Right lobe of liver (tissue), 6 donors: Measurements from ENCODE around the gene PDK1. TPM values are rescaled to one million over a fixed set of nuclear protein-coding genes. Genes with fewer than 3 reads are reported as not detected.
"Not testable (repeated sequence)": the region's sequence is repeated elsewhere in the genome, so short reads cannot be mapped to it uniquely, and the experiment has no call there.

Experiments
- ATAC-seq, 4 donors: fragments of 200-7000 bp; cut with Tn5 transposase; one replicate each; pipeline ENCODE4 v1.9.1; 2020; ENCODE audit warnings: mild to moderate bottlenecking in 4 of 4, moderate library complexity in 4 of 4
- DNase-seq, 3 donors: peaks; one replicate each; pipeline ENCODE4 v3.0.0-alpha.2; 2020
- H3K27ac ChIP-seq, 3 donors: fragments of 200-600 bp; one replicate each; pipeline ENCODE4 v1.8.0; 2022
- H3K27me3 ChIP-seq, 2 donors: fragments of 200-600 bp; one replicate each; pipeline ENCODE4 v1.8.0; 2022
- H3K36me3 ChIP-seq, 4 donors: fragments of 200-600 bp; sonication (generic) in 1 of 4; one replicate each; pipeline versions ENCODE4 v1.5.1 to v1.8.0; 2017 to 2022; ENCODE audit warnings: control low read depth in 1 of 4
- H3K4me1 ChIP-seq, 4 donors: fragments of 200-600 bp; sonication (generic) in 1 of 4; one replicate each; pipeline versions ENCODE4 v1.5.1 to v1.8.0; 2017 to 2022; ENCODE audit warnings: control low read depth in 1 of 4
- H3K4me3 ChIP-seq, 3 donors: fragments of 200-600 bp; one replicate each; pipeline ENCODE4 v1.8.0; 2022
- H3K9me3 ChIP-seq, 4 donors: fragments of 200-600 bp; sonication (generic) in 1 of 4; one replicate each; pipeline versions ENCODE4 v1.5.1 to v1.8.0; 2017 to 2022; ENCODE audit warnings: control low read depth in 1 of 4
- CTCF ChIP-seq, 4 donors: fragments of 200-600 bp in 3 of 4; fragments of 450-650 bp in 1 of 4; IDR thresholded peaks; one replicate each; pipeline versions ENCODE4 v1.5.1 to v1.8.0; 2016 to 2022; ENCODE audit warnings: antibody characterized with exemption in 4 of 4, mild to moderate bottlenecking in 2 of 4
- POLR2A ChIP-seq: fragments of 450-650 bp; IDR thresholded peaks from one replicate; pipeline ENCODE4 v1.6.1; 2017; ENCODE audit warnings: antibody characterized with exemption, mild to moderate bottlenecking
- WGBS: methylation state at CpG from one replicate; pipeline ENCODE4 v1.1.6; 2018; ENCODE audit warnings: low coverage, low lambda C conversion rate; ENCODE audit not compliant: insufficient coverage; ENCODE audit errors: missing lambda C conversion rate; 5-methylcytosine and 5-hydroxymethylcytosine counted together
- intact Hi-C, 2 donors: fragments of 100-400 bp; cut with DNase I; formaldehyde crosslinking; loops; one replicate each; pipeline versions ENCODE4 v1.11.2 to v1.14.1; 2022
- total RNA-seq, 6 experiments: library from RNA; depleted of rRNA in 2 of 6; stranded (reverse); fragments of >200 nt in 2 of 6; fragmentation: NEBNext Ultra II Directional in 3 of 6; extraction: Animal tissue kit (Norgen Biotek cat#: 25700) in 3 of 6; gene quantifications; one replicate each; pipeline versions ENCODE4 v1.1.0 to v1.2.4, GENCODE V29; 2016 to 2023
- donor health status: DM: no; HTN: yes; CAD: no.
- donor health status: DM: no; HTN: no; CAD: no.
- donor health status: DM: no; HTN: no; CAD: no.
- donor health status: DM: no; HTN: yes; CAD: no.
- donor health status: DM: no; HTN: yes; CAD: no.

Gene PDK1
- total RNA-seq, 6 experiments from 2014 or later: 5.0 to 34.1 (median 9.6) TPM

GRCh38 chr2:172588931-172589330 is 33.0 kb downstream of the PDK1 start:
- no peak overlapping the region for H3K27ac ChIP-seq
- ATAC-seq (peak in 1 of 4 donors; percentile 43), DNase-seq (no peak)
- no peaks in the 10 kb centered on the region for H3K9me3 ChIP-seq
- H3K36me3 ChIP-seq: peaks cover 0 to 9% (median 3%) of the 10 kb centered on the region in 4 donors
- H3K4me1 ChIP-seq: no peaks in the 10 kb centered on the region
- 96% methylated on average over 4 of the region's 4 CpGs for WGBS
- no peaks in the 10 kb centered on the region for H3K27me3 ChIP-seq
- intact Hi-C loops: no loop called here
- no peak overlapping the region for H3K4me3 ChIP-seq
- no peak for TF ChIP-seq POLR2A
- no peak for TF ChIP-seq CTCF (IDR thresholded peaks at IDR 0.05)

GRCh38 chr2:172591386-172591785 is 35.5 kb downstream of the PDK1 start:
- H3K4me1 ChIP-seq, DNase-seq, H3K27me3 ChIP-seq, H3K27ac ChIP-seq, H3K4me3 ChIP-seq, H3K9me3 ChIP-seq, ATAC-seq, intact Hi-C loops: not testable (repeated sequence)
- WGBS: 97% methylated on average over 4 of the region's 4 CpGs
- peaks cover 0 to 13% (median 5%) of the 10 kb centered on the region in 4 donors for H3K36me3 ChIP-seq

- intact Hi-C loops, DNase-seq, H3K4me3 ChIP-seq, H3K4me1 ChIP-seq, H3K27me3 ChIP-seq, H3K27ac ChIP-seq, H3K9me3 ChIP-seq, ATAC-seq: not testable (repeated sequence)
- peaks cover 0 to 13% (median 3%) of the 10 kb centered on the region in 4 donors for H3K36me3 ChIP-seq
Measured at GRCh38 chr2:172592190-172592589, 36.3 kb downstream of the PDK1 start.

- Histone ChIP-seq H3K27ac (no peak overlapping the region), H3K9me3 (no peaks in the 10 kb centered on the region), H3K27me3 (no peaks in the 10 kb centered on the region), H3K4me3 (no peak overlapping the region), H3K4me1 (no peaks in the 10 kb centered on the region), H3K36me3 (peaks cover 0 to 5% (median 2%) of the 10 kb centered on the region in 4 donors)
- intact Hi-C loops: no loop called here
- 88% methylated on average over 5 of the region's 5 CpGs for WGBS
- no peak for ATAC-seq
- no peak for TF ChIP-seq POLR2A
- TF ChIP-seq CTCF (IDR thresholded peaks at IDR 0.05): no peak
- no peak for DNase-seq
Measured at GRCh38 chr2:172596776-172597175, 40.9 kb downstream of the PDK1 start.

- H3K36me3 ChIP-seq: peaks cover 0 to 5% (median 2%) of the 10 kb centered on the region in 4 donors
- H3K27ac ChIP-seq: no peak overlapping the region
- ATAC-seq (no peak), DNase-seq (no peak)
- H3K4me1 ChIP-seq: no peaks in the 10 kb centered on the region
- no peak for TF ChIP-seq CTCF (IDR thresholded peaks at IDR 0.05)
- no peak for TF ChIP-seq POLR2A
- H3K27me3 ChIP-seq: no peaks in the 10 kb centered on the region
- no peak overlapping the region for H3K4me3 ChIP-seq
- intact Hi-C loops: no loop called here
- no peaks in the 10 kb centered on the region for H3K9me3 ChIP-seq
- 81% methylated on average over 3 of the region's 3 CpGs for WGBS
Measured at GRCh38 chr2:172597176-172597842, 41.4 kb downstream of the PDK1 start.
